Testis (tissue), 3 donors: ENCODE measurements around the gene AKAP6. TPM values are rescaled to one million over a fixed set of nuclear protein-coding genes. Genes with fewer than 3 reads are reported as not detected.

Experiments
- DNase-seq: peaks from one replicate; pipeline ENCODE4 v3.0.0-alpha.2; 2019
- H3K27ac ChIP-seq, 2 donors: fragments of 200-600 bp; sonication (generic); one replicate each; pipeline ENCODE4 v1.5.1; 2019
- H3K27me3 ChIP-seq: fragments of 200-600 bp; sonication (generic); one replicate; pipeline ENCODE4 v1.5.1; 2019
- H3K36me3 ChIP-seq: fragments of 200-600 bp; sonication (generic); one replicate; pipeline ENCODE4 v1.5.1; 2017; ENCODE audit warnings: low read depth; ENCODE audit errors: missing control alignments
- H3K4me1 ChIP-seq: fragments of 200-600 bp; sonication (generic); one replicate; pipeline ENCODE4 v1.5.1; 2019
- H3K4me3 ChIP-seq, 2 donors: fragments of 200-600 bp; sonication (generic); one replicate each; pipeline ENCODE4 v1.5.1; 2017 to 2019
- H3K9me3 ChIP-seq: fragments of 200-600 bp; sonication (generic); one replicate; pipeline ENCODE4 v1.5.1; 2017
- CTCF ChIP-seq, 3 experiments: fragments of 450-650 bp in 2 of 3; fragments of 200-600 bp in 1 of 3; sonication (generic) in 1 of 3; IDR thresholded peaks; one replicate each; pipeline ENCODE4 v1.5.1; 2016 to 2019; ENCODE audit warnings: antibody characterized with exemption in 3 of 3, mild to moderate bottlenecking in 2 of 3, moderate library complexity in 1 of 3
- POLR2A ChIP-seq: fragments of 450-650 bp; IDR thresholded peaks from one replicate; pipeline ENCODE4 v1.6.1; 2017; ENCODE audit warnings: antibody characterized with exemption, mild to moderate bottlenecking, moderate library complexity
- WGBS, 2 donors: methylation state at CpG; one replicate each; pipeline ENCODE4 v1.1.5; 2018; 5-methylcytosine and 5-hydroxymethylcytosine counted together
- intact Hi-C: fragments of 100-400 bp; cut with DNase I; formaldehyde crosslinking; loops from one replicate; pipeline ENCODE4 v1.15.1; 2023; ENCODE audit warnings: low total_unique reads
- polyA plus RNA-seq: library from polyadenylated mRNA; stranded (reverse); fragments of 350-450 nt; fragmentation: Illumina TruSeq; extraction: RNeasy Lipid Tissue Mini Kit (QIAGEN cat#74804); gene quantifications from one replicate; pipeline ENCODE4 v1.2.3, GENCODE V29; 2014; ENCODE audit warnings: low read depth, low replicate concordance; ENCODE audit not compliant: insufficient read depth
- total RNA-seq, 2 donors: library from RNA; depleted of rRNA; stranded (reverse); fragments of >200 nt; gene quantifications; one replicate each; pipeline ENCODE4 v1.2.3, GENCODE V29; 2016

The AKAP6 gene
- total and polyA plus RNA-seq, 3 donors from 2014 or later, result 26.6 to 30.9 (median 30.9) TPM

GRCh38 chr14:32559048-32559447, 229.9 kb downstream of the AKAP6 start:
- Histone ChIP-seq H3K27ac (no peak overlapping the region), H3K9me3 (no peaks in the 10 kb centered on the region), H3K4me3 (no peak overlapping the region), H3K36me3 (no peaks in the 10 kb centered on the region), H3K27me3 (no peaks in the 10 kb centered on the region), H3K4me1 (peaks cover 2% of the 10 kb centered on the region)
- intact Hi-C loops, result no loop called here
- no peak for TF ChIP-seq POLR2A
- no peak for TF ChIP-seq CTCF (IDR thresholded peaks at IDR 0.05)
- 90 to 94% methylated on average over 1 of the region's 1 CpG for WGBS, 2 donors
- DNase-seq, result no peak

GRCh38 chr14:32559590-32559989, 230.5 kb downstream of the AKAP6 start:
- intact Hi-C loops, result no loop called here
- Histone ChIP-seq H3K9me3 (no peaks in the 10 kb centered on the region), H3K27me3 (no peaks in the 10 kb centered on the region), H3K4me1 (peaks cover 7% of the 10 kb centered on the region), H3K27ac (no peak overlapping the region), H3K36me3 (no peaks in the 10 kb centered on the region), H3K4me3 (no peak overlapping the region)
- DNase-seq, result no peak
- TF ChIP-seq POLR2A, result no peak
- no peak for TF ChIP-seq CTCF (IDR thresholded peaks at IDR 0.05)
- 72 to 77% methylated on average over 1 of the region's 1 CpG for WGBS, 2 donors

- H3K27ac ChIP-seq, result no peak overlapping the region
- no peaks in the 10 kb centered on the region for H3K36me3 ChIP-seq
- H3K9me3 ChIP-seq, result no peaks in the 10 kb centered on the region
- no peak overlapping the region for H3K4me3 ChIP-seq
- TF ChIP-seq POLR2A (no peak), CTCF (IDR thresholded peaks at IDR 0.05) (peak; percentile 69 to 82 (median 80))
- peaks cover 14% of the 10 kb centered on the region for H3K4me1 ChIP-seq
- intact Hi-C loops, result no loop called here
- WGBS, 2 donors, result 45 to 51% methylated on average over 9 of the region's 9 CpGs
- no peaks in the 10 kb centered on the region for H3K27me3 ChIP-seq
- peak; percentile 72 for DNase-seq
Observed at GRCh38 chr14:32560209-32560857, 231.2 kb downstream of the AKAP6 start.

GRCh38 chr14:32561520-32561919, 232.4 kb downstream of the AKAP6 start:
- no peak overlapping the region for H3K4me3 ChIP-seq
- no peak overlapping the region for H3K27ac ChIP-seq
- TF ChIP-seq POLR2A (no peak), CTCF (IDR thresholded peaks at IDR 0.05) (no peak)
- no peaks in the 10 kb centered on the region for H3K27me3 ChIP-seq
- 24 to 39% methylated on average over 1 of the region's 1 CpG for WGBS, 2 donors
- H3K9me3 ChIP-seq, result no peaks in the 10 kb centered on the region
- peaks cover 16% of the 10 kb centered on the region for H3K4me1 ChIP-seq
- no peak for DNase-seq
- intact Hi-C loops, result no loop called here
- no peaks in the 10 kb centered on the region for H3K36me3 ChIP-seq

GRCh38 chr14:32564596-32564995, 235.5 kb downstream of the AKAP6 start:
- Histone ChIP-seq H3K27me3 (no peaks in the 10 kb centered on the region), H3K4me1 (peaks cover 16% of the 10 kb centered on the region), H3K9me3 (no peaks in the 10 kb centered on the region), H3K4me3 (no peak overlapping the region), H3K27ac (peak overlapping the region in 1 of 2 donors; percentile 63), H3K36me3 (no peaks in the 10 kb centered on the region)
- intact Hi-C loops, result no loop called here
- TF ChIP-seq CTCF (IDR thresholded peaks at IDR 0.05), result no peak
- no peak for TF ChIP-seq POLR2A
- DNase-seq, result no peak
